ENCODE data around the gene CLMN. TPM values are rescaled to one million over a fixed set of nuclear protein-coding genes. Genes with fewer than 3 reads are reported as not detected.

Gene CLMN
- total and polyA plus RNA-seq, 2 experiments from 2014 or later, result 3.2 to 5.7 TPM

- TF ChIP-seq ZNF462 (CRISPR knock-in tag; IDR thresholded peaks at IDR 0.05) (no peak), POLR2AphosphoS5 (IDR thresholded peaks at IDR 0.05; ENCODE audit: low read depth) (no peak), ZNF331 (CRISPR knock-in tag; IDR thresholded peaks at IDR 0.05; ENCODE audit: low read depth) (no peak), STAT1 (IDR thresholded peaks at IDR 0.05; ENCODE audit: unreplicated experiment) (no peak), NANOG (IDR thresholded peaks at IDR 0.05; ENCODE audit: borderline replicate concordance) (no peak), CREB1 (CRISPR knock-in tag; IDR thresholded peaks at IDR 0.05; ENCODE audit: low read depth) (no peak), REST (IDR thresholded peaks at IDR 0.05; ENCODE audit: unreplicated experiment) (no peak), ETS1 (IDR thresholded peaks at IDR 0.05) (no peak), EZH2 (IDR thresholded peaks at IDR 0.05; ENCODE audit: low read depth, unreplicated experiment) (no peak)
These were observed 155.2 kb downstream of the CLMN start (continued) for GRCh38 chr14:95164506-95164905.
